RWPE2 (cell line): ENCODE data around the gene KCNMB2.

Source experiments
- ATAC-seq: fragments of 200-7000 bp; cut with Tn5 transposase; 3 replicates; pipeline ENCODE4 v1.9.1; 2021; ENCODE audit warnings: low read depth
- DNase-seq: peaks from one replicate; pipeline ENCODE4 v3.0.0-alpha.2; 2020; ENCODE audit warnings: low spot score
- H3K27ac ChIP-seq: fragments of 450-650 bp; 2 replicates; pipeline ENCODE4 v1.5.1; 2017; ENCODE audit warnings: mild to moderate bottlenecking; ENCODE audit not compliant: poor library complexity, severe bottlenecking
- H3K27me3 ChIP-seq: fragments of 250-450 bp; sonication (Bioruptor Pico); 2 replicates; pipeline ENCODE4 v1.5.1; 2021; ENCODE audit warnings: mild to moderate bottlenecking, moderate library complexity; ENCODE audit not compliant: insufficient read depth, poor library complexity, severe bottlenecking
- H3K36me3 ChIP-seq: fragments of 250-450 bp; sonication (Bioruptor Pico); 2 replicates; pipeline ENCODE4 v1.5.1; 2020; ENCODE audit warnings: low read depth, mild to moderate bottlenecking, moderate library complexity
- H3K4me1 ChIP-seq: fragments of 250-450 bp; sonication (Bioruptor Pico); 2 replicates; pipeline ENCODE4 v1.5.1; 2021; ENCODE audit warnings: mild to moderate bottlenecking, moderate library complexity; ENCODE audit not compliant: insufficient read depth, poor library complexity, severe bottlenecking
- H3K4me3 ChIP-seq: fragments of 250-450 bp; sonication (Bioruptor Pico); 2 replicates; pipeline ENCODE4 v1.5.1; 2021; ENCODE audit warnings: mild to moderate bottlenecking, moderate library complexity; ENCODE audit not compliant: severe bottlenecking
- H3K9me3 ChIP-seq: fragments of 250-450 bp; sonication (Bioruptor Pico); 2 replicates; pipeline ENCODE4 v1.5.1; 2021; ENCODE audit warnings: mild to moderate bottlenecking, moderate library complexity; ENCODE audit not compliant: severe bottlenecking
- CTCF ChIP-seq: fragments of 450-650 bp; IDR thresholded peaks from one replicate; pipeline ENCODE4 v1.5.1; 2017; ENCODE audit warnings: mild to moderate bottlenecking, moderate library complexity; ENCODE audit not compliant: poor library complexity, severe bottlenecking

The KCNMB2 gene

GRCh38 chr3:178602856-178603255 is 66.6 kb downstream of the KCNMB2 start:
- Histone ChIP-seq H3K4me1 (no peaks in the 10 kb centered on the region), H3K27me3 (no peaks in the 10 kb centered on the region), H3K4me3 (no peak overlapping the region), H3K27ac (no peak overlapping the region), H3K36me3 (no peaks in the 10 kb centered on the region), H3K9me3 (no peaks in the 10 kb centered on the region)
- no peak for ATAC-seq
- TF ChIP-seq CTCF, result no peak
- DNase-seq, result no peak

GRCh38 chr3:178603735-178604134 is 67.5 kb downstream of the KCNMB2 start:
- Histone ChIP-seq H3K4me3 (no peak overlapping the region), H3K9me3 (no peaks in the 10 kb centered on the region), H3K27me3 (no peaks in the 10 kb centered on the region), H3K36me3 (no peaks in the 10 kb centered on the region), H3K27ac (no peak overlapping the region), H3K4me1 (no peaks in the 10 kb centered on the region)
- DNase-seq (no peak), ATAC-seq (no peak)
- no peak for TF ChIP-seq CTCF

- H3K4me3 ChIP-seq, result no peak overlapping the region
- H3K27me3 ChIP-seq, result no peaks in the 10 kb centered on the region
- no peak overlapping the region for H3K27ac ChIP-seq
- H3K4me1 ChIP-seq, result no peaks in the 10 kb centered on the region
- no peaks in the 10 kb centered on the region for H3K36me3 ChIP-seq
- no peak for DNase-seq
- no peaks in the 10 kb centered on the region for H3K9me3 ChIP-seq
- TF ChIP-seq CTCF, result no peak
- peak; percentile 57; the same call in 2 of the 3 replicates for ATAC-seq
Observed at GRCh38 chr3:178618197-178618596, 82.0 kb downstream of the KCNMB2 start.

- no peak overlapping the region for H3K27ac ChIP-seq
- no peak for TF ChIP-seq CTCF
- no peak for ATAC-seq
Observed at GRCh38 chr3:178618896-178619295, 82.7 kb downstream of the KCNMB2 start.

GRCh38 chr3:178623666-178624255 is 87.5 kb downstream of the KCNMB2 start:
- Histone ChIP-seq H3K9me3 (no peaks in the 10 kb centered on the region), H3K4me3 (no peak overlapping the region), H3K4me1 (no peaks in the 10 kb centered on the region), H3K27me3 (no peaks in the 10 kb centered on the region), H3K36me3 (no peaks in the 10 kb centered on the region), H3K27ac (no peak overlapping the region)
- DNase-seq, result no peak
- TF ChIP-seq CTCF, result no peak
- ATAC-seq, result peak; percentile 53; the same call in 1 of the 3 replicates

More at GRCh38 chr3:178618896-178619295, 82.7 kb downstream of the KCNMB2 start:
- DNase-seq, result no peak
- Histone ChIP-seq H3K4me1 (no peaks in the 10 kb centered on the region), H3K27me3 (no peaks in the 10 kb centered on the region), H3K9me3 (no peaks in the 10 kb centered on the region), H3K36me3 (no peaks in the 10 kb centered on the region), H3K4me3 (no peak overlapping the region)
